SK-N-SH treated with all-trans-retinoic acid at 6 μM for 48 hours (cell line): Measurements from ENCODE around the gene GSTM4.
"Not testable (repeated sequence)": the region's sequence is repeated elsewhere in the genome, so short reads cannot be mapped to it uniquely, and the experiment has no call there.

ENCODE experiments used
- SNAI2 ChIP-seq: fragments of 250-450 bp; sonication (Bioruptor Pico); IDR thresholded peaks from 2 replicates; pipeline ENCODE4 v1.5.0; 2020; ENCODE audit warnings: mild to moderate bottlenecking, moderate library complexity
- TCF4 ChIP-seq: fragments of 250-450 bp; sonication (Bioruptor Pico); IDR thresholded peaks from 2 replicates; pipeline ENCODE4 v1.8.0; 2021; ENCODE audit warnings: mild to moderate bottlenecking, moderate library complexity, borderline replicate concordance
- ZNF565 ChIP-seq: fragments of 450-650 bp; formaldehyde crosslinking; conservative IDR thresholded peaks from 2 replicates; pipeline ENCODE4 v1.5.0; 2020; ENCODE audit warnings: low read depth, mild to moderate bottlenecking, moderate library complexity
- ZNF8 ChIP-seq: fragments of 450-650 bp; formaldehyde crosslinking; IDR thresholded peaks from 2 replicates; pipeline ENCODE4 v1.5.0; 2020; ENCODE audit warnings: mild to moderate bottlenecking, moderate library complexity
- TF ChIP-seq, protein P1 (sequence below): fragments of 250-450 bp; sonication (Bioruptor Pico); IDR thresholded peaks from 2 replicates; pipeline ENCODE4 v1.8.0; 2020; ENCODE audit warnings: mild to moderate bottlenecking, moderate library complexity, borderline replicate concordance

DNA sequence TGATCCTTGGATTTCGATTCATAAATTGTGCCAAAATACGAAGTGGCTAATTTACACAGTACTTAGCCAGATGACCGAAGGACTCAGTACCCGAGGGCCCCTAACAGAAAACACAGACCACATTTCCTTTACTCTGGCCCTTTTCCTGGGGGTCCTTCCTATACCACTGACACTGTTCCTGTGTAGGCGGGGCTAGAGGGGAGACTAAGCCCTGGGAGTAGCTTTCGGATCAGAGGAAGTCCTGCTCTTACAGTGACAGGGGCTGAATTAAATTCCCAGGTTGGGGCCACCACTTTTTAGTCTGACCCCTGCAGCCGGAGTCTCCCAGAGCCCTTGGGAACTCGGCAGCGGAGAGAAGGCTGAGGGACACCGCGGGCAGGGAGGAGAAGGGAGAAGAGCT, 31.2 kb downstream of the GSTM4 start:
- TF ChIP-seq ZNF565, SNAI2, ZNF8, TCF4 (CRISPR knock-in tag): not testable (repeated sequence)
- TF ChIP-seq, protein P1, sequence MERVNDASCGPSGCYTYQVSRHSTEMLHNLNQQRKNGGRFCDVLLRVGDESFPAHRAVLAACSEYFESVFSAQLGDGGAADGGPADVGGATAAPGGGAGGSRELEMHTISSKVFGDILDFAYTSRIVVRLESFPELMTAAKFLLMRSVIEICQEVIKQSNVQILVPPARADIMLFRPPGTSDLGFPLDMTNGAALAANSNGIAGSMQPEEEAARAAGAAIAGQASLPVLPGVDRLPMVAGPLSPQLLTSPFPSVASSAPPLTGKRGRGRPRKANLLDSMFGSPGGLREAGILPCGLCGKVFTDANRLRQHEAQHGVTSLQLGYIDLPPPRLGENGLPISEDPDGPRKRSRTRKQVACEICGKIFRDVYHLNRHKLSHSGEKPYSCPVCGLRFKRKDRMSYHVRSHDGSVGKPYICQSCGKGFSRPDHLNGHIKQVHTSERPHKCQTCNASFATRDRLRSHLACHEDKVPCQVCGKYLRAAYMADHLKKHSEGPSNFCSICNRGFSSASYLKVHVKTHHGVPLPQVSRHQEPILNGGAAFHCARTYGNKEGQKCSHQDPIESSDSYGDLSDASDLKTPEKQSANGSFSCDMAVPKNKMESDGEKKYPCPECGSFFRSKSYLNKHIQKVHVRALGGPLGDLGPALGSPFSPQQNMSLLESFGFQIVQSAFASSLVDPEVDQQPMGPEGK (CRISPR knock-in tag): not testable (repeated sequence)
